GM12872 (cell line): ENCODE data around the gene ARL10.

Experiments
- CTCF ChIP-seq: IDR thresholded peaks from 3 replicates; pipeline ENCODE4 v1.5.1; 2011; ENCODE audit warnings: low read depth, mild to moderate bottlenecking, low read length, moderate library complexity; ENCODE audit not compliant: insufficient read depth

Gene ARL10

GRCh38 chr5:176410486-176411180 is 45.3 kb downstream of the ARL10 start:
- no peak for TF ChIP-seq CTCF

- TF ChIP-seq CTCF: no peak
These were observed 47.4 kb downstream of the ARL10 start for GRCh38 chr5:176412517-176413254.

- no peak for TF ChIP-seq CTCF
These were observed 47.9 kb downstream of the ARL10 start for GRCh38 chr5:176413255-176413565.

GRCh38 chr5:176413709-176414191 is 48.5 kb downstream of the ARL10 start:
- no peak for TF ChIP-seq CTCF

GRCh38 chr5:176414704-176415103 is 49.4 kb downstream of the ARL10 start:
- no peak for TF ChIP-seq CTCF

- no peak for TF ChIP-seq CTCF
These were observed 50.1 kb downstream of the ARL10 start for GRCh38 chr5:176415240-176415951.
